ENCODE data around the gene ATP2C1. TPM values are rescaled to one million over a fixed set of nuclear protein-coding genes. Genes with fewer than 3 reads are reported as not detected.

Gene ATP2C1
- total and polyA plus RNA-seq, 9 of the 15 experiments (the other 6 are each of a cell fraction or from before 2014, with no cell fraction given): 10.0 to 53.5 (median 27.9) TPM

DNA sequence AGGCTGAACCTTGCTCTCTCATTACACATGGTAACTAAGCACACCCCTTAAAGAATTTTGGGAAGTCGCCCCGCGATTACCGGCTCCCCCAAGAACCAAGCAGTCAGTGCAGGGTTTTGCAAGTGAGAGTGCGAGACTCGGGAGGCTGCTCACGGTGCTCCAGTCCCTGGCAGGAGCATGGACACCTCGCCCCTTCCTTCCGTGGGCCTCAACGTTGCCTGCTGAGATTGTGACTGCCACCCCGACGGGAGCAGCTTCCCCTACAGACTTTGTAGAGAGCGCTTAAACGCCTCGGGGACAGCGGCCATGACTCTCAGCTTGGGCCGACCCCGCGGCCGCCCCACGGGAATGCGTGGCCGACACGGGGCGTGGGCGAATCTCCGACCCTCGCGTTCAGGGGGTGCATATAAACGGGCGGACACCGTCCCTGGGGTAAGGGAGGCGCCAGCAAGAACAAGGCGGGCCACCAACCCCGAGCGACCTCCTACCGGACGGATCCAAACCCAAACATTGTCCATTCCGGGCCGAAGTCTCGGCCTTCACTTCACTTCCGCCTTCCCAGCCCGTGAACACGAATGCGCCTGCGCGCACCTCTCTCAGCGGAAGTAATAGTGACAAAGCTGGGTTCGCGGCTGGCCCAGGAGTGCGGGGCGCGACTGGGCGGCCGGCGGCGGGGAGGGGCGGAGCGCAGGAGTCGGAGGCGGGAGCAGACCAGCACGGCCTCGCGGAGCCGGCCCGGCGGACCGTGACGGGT lies at the start of gene ATP2C1 (continued):
- TF ChIP-seq YY1 (IDR thresholded peaks at IDR 0.05; ENCODE audit: borderline replicate concordance in 1 of 3, control insufficient read depth in 1 of 3, extremely low read depth in 1 of 3, insufficient read depth in 3 of 3, insufficient read length in 1 of 3, insufficient replicate concordance in 2 of 3, low read depth in 1 of 3, low read length in 2 of 3) (peak in 2 of 3 experiments; percentile 26 to 55), NR2C2 (CRISPR knock-in tag; IDR thresholded peaks at IDR 0.05) (0 out of 2 replicates have a peak, but pooled peaks have one; percentile 55), NR2C2 (tag; IDR thresholded peaks at IDR 0.05) (peak; percentile 92), POLR2H (tag; IDR thresholded peaks at IDR 0.05; ENCODE audit: low read depth) (peak; percentile 72), MCM5 (IDR thresholded peaks at IDR 0.05; ENCODE audit: low read depth) (no peak), ZNF232 (CRISPR knock-in tag; IDR thresholded peaks at IDR 0.05) (peak; percentile 57; the same call in 1 of the 2 replicates), LEF1 (IDR thresholded peaks at IDR 0.05) (no peak), CREM (IDR thresholded peaks at IDR 0.05; ENCODE audit: low read depth) (peak; percentile 34; the same call in 1 of the 2 replicates), CHCHD3 (CRISPR knock-in tag; IDR thresholded peaks at IDR 0.05) (0 out of 2 replicates have a peak, but pooled peaks have one; percentile 9), DMBX1 (CRISPR knock-in tag; IDR thresholded peaks at IDR 0.05; ENCODE audit: borderline replicate concordance) (0 out of 2 replicates have a peak, but pooled peaks have one; percentile 7), ELF1 (tag; IDR thresholded peaks at IDR 0.05) (peak; percentile 91)
- TF ChIP-seq, protein P1, sequence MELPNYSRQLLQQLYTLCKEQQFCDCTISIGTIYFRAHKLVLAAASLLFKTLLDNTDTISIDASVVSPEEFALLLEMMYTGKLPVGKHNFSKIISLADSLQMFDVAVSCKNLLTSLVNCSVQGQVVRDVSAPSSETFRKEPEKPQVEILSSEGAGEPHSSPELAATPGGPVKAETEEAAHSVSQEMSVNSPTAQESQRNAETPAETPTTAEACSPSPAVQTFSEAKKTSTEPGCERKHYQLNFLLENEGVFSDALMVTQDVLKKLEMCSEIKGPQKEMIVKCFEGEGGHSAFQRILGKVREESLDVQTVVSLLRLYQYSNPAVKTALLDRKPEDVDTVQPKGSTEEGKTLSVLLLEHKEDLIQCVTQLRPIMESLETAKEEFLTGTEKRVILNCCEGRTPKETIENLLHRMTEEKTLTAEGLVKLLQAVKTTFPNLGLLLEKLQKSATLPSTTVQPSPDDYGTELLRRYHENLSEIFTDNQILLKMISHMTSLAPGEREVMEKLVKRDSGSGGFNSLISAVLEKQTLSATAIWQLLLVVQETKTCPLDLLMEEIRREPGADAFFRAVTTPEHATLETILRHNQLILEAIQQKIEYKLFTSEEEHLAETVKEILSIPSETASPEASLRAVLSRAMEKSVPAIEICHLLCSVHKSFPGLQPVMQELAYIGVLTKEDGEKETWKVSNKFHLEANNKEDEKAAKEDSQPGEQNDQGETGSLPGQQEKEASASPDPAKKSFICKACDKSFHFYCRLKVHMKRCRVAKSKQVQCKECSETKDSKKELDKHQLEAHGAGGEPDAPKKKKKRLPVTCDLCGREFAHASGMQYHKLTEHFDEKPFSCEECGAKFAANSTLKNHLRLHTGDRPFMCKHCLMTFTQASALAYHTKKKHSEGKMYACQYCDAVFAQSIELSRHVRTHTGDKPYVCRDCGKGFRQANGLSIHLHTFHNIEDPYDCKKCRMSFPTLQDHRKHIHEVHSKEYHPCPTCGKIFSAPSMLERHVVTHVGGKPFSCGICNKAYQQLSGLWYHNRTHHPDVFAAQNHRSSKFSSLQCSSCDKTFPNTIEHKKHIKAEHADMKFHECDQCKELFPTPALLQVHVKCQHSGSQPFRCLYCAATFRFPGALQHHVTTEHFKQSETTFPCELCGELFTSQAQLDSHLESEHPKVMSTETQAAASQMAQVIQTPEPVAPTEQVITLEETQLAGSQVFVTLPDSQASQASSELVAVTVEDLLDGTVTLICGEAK (IDR thresholded peaks at IDR 0.05): peak; percentile 75
- TF ChIP-seq, protein P1 (CRISPR knock-in tag; IDR thresholded peaks at IDR 0.05): no peak
- TF ChIP-seq, protein P2, sequence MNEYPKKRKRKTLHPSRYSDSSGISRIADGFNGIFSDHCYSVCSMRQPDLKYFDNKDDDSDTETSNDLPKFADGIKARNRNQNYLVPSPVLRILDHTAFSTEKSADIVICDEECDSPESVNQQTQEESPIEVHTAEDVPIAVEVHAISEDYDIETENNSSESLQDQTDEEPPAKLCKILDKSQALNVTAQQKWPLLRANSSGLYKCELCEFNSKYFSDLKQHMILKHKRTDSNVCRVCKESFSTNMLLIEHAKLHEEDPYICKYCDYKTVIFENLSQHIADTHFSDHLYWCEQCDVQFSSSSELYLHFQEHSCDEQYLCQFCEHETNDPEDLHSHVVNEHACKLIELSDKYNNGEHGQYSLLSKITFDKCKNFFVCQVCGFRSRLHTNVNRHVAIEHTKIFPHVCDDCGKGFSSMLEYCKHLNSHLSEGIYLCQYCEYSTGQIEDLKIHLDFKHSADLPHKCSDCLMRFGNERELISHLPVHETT (CRISPR knock-in tag; conservative IDR thresholded peaks at IDR 0.05 in 1 of 2, IDR thresholded peaks at IDR 0.05 in 1 of 2): peak in 1 of 2 experiments; percentile 60; a peak in 1 of 4 replicates
- TF ChIP-seq, protein P3, sequence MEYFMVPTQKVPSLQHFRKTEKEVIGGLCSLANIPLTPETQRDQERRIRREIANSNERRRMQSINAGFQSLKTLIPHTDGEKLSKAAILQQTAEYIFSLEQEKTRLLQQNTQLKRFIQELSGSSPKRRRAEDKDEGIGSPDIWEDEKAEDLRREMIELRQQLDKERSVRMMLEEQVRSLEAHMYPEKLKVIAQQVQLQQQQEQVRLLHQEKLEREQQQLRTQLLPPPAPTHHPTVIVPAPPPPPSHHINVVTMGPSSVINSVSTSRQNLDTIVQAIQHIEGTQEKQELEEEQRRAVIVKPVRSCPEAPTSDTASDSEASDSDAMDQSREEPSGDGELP (CRISPR knock-in tag; IDR thresholded peaks at IDR 0.05; ENCODE audit: borderline replicate concordance): peak; percentile 43; the same call in 1 of the 2 replicates
